ENCODE data around the gene TMEM132C. TPM values are rescaled to one million over a fixed set of nuclear protein-coding genes. Genes with fewer than 3 reads are reported as not detected.

Gene TMEM132C
- total and polyA plus RNA-seq, 2 experiments from 2014 or later, result not detected

GRCh38 chr12:128685903-128686475 is 419.0 kb downstream of the TMEM132C start:
- no peaks in the 10 kb centered on the region; the same call in 1 of the 2 replicates for H3K36me3 ChIP-seq (ENCODE audit: insufficient read depth)
- TF ChIP-seq ZNF114 (CRISPR knock-in tag; IDR thresholded peaks at IDR 0.05), result no peak
- Mint-ChIP-seq H3K4me3 (no peak overlapping the region), H3K36me3 (ENCODE audit: low read depth) (peaks cover 46% of the 10 kb centered on the region), H3K4me1 (no peaks in the 10 kb centered on the region), H3K27me3 (ENCODE audit: insufficient read depth, low read depth, poor library complexity) (peaks cover 11% of the 10 kb centered on the region), H3K9me3 (peaks cover 79% of the 10 kb centered on the region; the same call in 2 of the 3 replicates), H3K27ac (no peak overlapping the region)
- H3F3A ChIP-seq (replicated peaks; ENCODE audit: low read depth), result no peaks in the 10 kb centered on the region
- H3K4me2 ChIP-seq, result no peak overlapping the region
- H4K20me1 ChIP-seq (replicated peaks; ENCODE audit: insufficient read depth), result no peaks in the 10 kb centered on the region
- no peak overlapping the region for H3K4me3 ChIP-seq
- H3K27me3 ChIP-seq (ENCODE audit: insufficient read depth), result no peaks in the 10 kb centered on the region
- H3K9me2 ChIP-seq (ENCODE audit: insufficient read depth), result no peaks in the 10 kb centered on the region
- no peak for ATAC-seq
- no peak overlapping the region for H2AFZ ChIP-seq
- H3K27ac ChIP-seq (ENCODE audit: low read depth), result no peak overlapping the region
- no peaks in the 10 kb centered on the region for H3K4me1 ChIP-seq (ENCODE audit: insufficient read depth)
- DNase-seq (ENCODE audit: low spot score), result no peak
- no peaks in the 10 kb centered on the region for H3K79me2 ChIP-seq (replicated peaks; ENCODE audit: insufficient read depth)

DNA sequence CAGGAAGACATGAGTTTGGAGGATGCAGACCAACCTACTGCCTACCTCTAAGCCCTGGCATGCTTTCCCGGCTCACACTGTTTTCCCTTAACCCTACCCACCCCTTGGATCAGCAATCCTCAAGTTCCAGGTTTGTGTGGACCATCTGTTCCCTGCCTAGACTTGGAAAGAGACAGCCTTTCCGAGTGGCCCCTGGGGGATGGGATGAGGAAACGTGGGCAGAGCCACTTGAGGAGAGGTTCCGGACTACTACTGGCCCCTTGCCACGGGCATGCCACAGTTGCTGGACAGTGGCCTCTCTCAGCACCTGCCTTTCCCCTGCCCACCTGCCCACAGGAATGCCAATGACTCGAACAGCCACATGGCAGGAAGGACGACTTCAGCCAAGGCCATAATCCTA is 420.9 kb downstream of the TMEM132C start:
- DNase-seq (ENCODE audit: low spot score) (no peak), ATAC-seq (no peak)
- no peaks in the 10 kb centered on the region for H3K79me2 ChIP-seq (replicated peaks; ENCODE audit: insufficient read depth)
- H4K20me1 ChIP-seq (replicated peaks; ENCODE audit: insufficient read depth), result no peaks in the 10 kb centered on the region
- H3K9me2 ChIP-seq (ENCODE audit: insufficient read depth), result no peaks in the 10 kb centered on the region
- Mint-ChIP-seq H3K27ac (no peak overlapping the region), H3K4me3 (no peak overlapping the region), H3K9me3 (peaks cover 60% of the 10 kb centered on the region; the same call in 2 of the 3 replicates), H3K4me1 (no peaks in the 10 kb centered on the region), H3K36me3 (ENCODE audit: low read depth) (peaks cover 39% of the 10 kb centered on the region), H3K27me3 (ENCODE audit: insufficient read depth, low read depth, poor library complexity) (peaks cover 8% of the 10 kb centered on the region)
- no peaks in the 10 kb centered on the region for H3K4me1 ChIP-seq (ENCODE audit: insufficient read depth)
- H3K36me3 ChIP-seq (ENCODE audit: insufficient read depth), result no peaks in the 10 kb centered on the region; the same call in 1 of the 2 replicates
- no peak overlapping the region for H2AFZ ChIP-seq
- no peak overlapping the region for H3K27ac ChIP-seq (ENCODE audit: low read depth)
- no peaks in the 10 kb centered on the region for H3K27me3 ChIP-seq (ENCODE audit: insufficient read depth)
- TF ChIP-seq, protein P1, sequence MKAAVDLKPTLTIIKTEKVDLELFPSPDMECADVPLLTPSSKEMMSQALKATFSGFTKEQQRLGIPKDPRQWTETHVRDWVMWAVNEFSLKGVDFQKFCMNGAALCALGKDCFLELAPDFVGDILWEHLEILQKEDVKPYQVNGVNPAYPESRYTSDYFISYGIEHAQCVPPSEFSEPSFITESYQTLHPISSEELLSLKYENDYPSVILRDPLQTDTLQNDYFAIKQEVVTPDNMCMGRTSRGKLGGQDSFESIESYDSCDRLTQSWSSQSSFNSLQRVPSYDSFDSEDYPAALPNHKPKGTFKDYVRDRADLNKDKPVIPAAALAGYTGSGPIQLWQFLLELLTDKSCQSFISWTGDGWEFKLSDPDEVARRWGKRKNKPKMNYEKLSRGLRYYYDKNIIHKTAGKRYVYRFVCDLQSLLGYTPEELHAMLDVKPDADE (IDR thresholded peaks at IDR 0.05), result no peak
- TF ChIP-seq POLR2AphosphoS5 (IDR thresholded peaks at IDR 0.05; ENCODE audit: low read depth) (no peak), EZH2 (IDR thresholded peaks at IDR 0.05; ENCODE audit: low read depth, unreplicated experiment) (no peak), JUNB (IDR thresholded peaks at IDR 0.05; ENCODE audit: unreplicated experiment) (no peak), CREB1 (CRISPR knock-in tag; IDR thresholded peaks at IDR 0.05; ENCODE audit: low read depth) (no peak)
- TF ChIP-seq, protein P2, sequence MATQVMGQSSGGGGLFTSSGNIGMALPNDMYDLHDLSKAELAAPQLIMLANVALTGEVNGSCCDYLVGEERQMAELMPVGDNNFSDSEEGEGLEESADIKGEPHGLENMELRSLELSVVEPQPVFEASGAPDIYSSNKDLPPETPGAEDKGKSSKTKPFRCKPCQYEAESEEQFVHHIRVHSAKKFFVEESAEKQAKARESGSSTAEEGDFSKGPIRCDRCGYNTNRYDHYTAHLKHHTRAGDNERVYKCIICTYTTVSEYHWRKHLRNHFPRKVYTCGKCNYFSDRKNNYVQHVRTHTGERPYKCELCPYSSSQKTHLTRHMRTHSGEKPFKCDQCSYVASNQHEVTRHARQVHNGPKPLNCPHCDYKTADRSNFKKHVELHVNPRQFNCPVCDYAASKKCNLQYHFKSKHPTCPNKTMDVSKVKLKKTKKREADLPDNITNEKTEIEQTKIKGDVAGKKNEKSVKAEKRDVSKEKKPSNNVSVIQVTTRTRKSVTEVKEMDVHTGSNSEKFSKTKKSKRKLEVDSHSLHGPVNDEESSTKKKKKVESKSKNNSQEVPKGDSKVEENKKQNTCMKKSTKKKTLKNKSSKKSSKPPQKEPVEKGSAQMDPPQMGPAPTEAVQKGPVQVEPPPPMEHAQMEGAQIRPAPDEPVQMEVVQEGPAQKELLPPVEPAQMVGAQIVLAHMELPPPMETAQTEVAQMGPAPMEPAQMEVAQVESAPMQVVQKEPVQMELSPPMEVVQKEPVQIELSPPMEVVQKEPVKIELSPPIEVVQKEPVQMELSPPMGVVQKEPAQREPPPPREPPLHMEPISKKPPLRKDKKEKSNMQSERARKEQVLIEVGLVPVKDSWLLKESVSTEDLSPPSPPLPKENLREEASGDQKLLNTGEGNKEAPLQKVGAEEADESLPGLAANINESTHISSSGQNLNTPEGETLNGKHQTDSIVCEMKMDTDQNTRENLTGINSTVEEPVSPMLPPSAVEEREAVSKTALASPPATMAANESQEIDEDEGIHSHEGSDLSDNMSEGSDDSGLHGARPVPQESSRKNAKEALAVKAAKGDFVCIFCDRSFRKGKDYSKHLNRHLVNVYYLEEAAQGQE (IDR thresholded peaks at IDR 0.05; ENCODE audit: unreplicated experiment), result no peak
- TF ChIP-seq, protein P3, sequence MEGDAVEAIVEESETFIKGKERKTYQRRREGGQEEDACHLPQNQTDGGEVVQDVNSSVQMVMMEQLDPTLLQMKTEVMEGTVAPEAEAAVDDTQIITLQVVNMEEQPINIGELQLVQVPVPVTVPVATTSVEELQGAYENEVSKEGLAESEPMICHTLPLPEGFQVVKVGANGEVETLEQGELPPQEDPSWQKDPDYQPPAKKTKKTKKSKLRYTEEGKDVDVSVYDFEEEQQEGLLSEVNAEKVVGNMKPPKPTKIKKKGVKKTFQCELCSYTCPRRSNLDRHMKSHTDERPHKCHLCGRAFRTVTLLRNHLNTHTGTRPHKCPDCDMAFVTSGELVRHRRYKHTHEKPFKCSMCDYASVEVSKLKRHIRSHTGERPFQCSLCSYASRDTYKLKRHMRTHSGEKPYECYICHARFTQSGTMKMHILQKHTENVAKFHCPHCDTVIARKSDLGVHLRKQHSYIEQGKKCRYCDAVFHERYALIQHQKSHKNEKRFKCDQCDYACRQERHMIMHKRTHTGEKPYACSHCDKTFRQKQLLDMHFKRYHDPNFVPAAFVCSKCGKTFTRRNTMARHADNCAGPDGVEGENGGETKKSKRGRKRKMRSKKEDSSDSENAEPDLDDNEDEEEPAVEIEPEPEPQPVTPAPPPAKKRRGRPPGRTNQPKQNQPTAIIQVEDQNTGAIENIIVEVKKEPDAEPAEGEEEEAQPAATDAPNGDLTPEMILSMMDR (conservative IDR thresholded peaks at IDR 0.05; ENCODE audit: low read depth in 2 of 2), result no peak
- H3K4me2 ChIP-seq, result no peak overlapping the region
- no peaks in the 10 kb centered on the region for H3F3A ChIP-seq (replicated peaks; ENCODE audit: low read depth)
- no peak overlapping the region for H3K4me3 ChIP-seq

Measured in GM23338 (cell line).